ENCODE measurements around the gene KDM4B. TPM values are rescaled to one million over a fixed set of nuclear protein-coding genes. Genes with fewer than 3 reads are reported as not detected.

The KDM4B gene
- total and polyA plus RNA-seq, 2 of the 8 experiments (the other 6 are each of a cell fraction or from before 2014, with no cell fraction given) = 12.0 to 31.9 TPM

DNA sequence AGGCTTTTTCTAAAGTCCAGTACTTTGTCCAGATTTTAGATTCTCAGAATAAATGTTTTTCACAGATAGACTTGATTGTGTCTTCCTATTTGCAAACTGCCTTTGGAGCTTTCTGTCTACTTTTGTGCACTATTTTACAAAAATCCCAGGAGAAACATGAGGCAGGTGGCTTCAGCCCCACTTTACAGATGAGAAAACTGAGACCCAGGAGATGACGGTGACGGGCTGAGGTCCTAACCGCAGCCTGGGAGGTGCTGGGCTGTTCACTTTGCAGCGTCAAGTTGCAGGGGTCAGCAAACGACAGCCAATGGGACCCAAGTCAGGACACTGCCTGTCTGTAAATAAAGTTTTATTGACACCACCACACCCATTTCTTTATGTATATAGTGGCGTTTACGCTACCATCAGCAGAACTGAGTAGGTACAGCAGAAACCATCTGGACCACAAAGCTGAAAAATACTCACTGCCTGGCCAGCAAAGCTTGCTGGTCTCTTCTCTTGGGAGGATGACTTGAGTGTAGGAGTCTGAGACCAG, 6.8 kb upstream of the KDM4B start (continued):
- TF ChIP-seq CBX8 (IDR thresholded peaks at IDR 0.05; ENCODE audit: borderline replicate concordance, low read depth, low read length) (no peak), BCL11A (IDR thresholded peaks at IDR 0.05; ENCODE audit: low read depth in 2 of 2, low read length in 2 of 2) (no peak), SIRT6 (IDR thresholded peaks at IDR 0.05; ENCODE audit: low read length) (no peak), POU5F1 (IDR thresholded peaks at IDR 0.05; ENCODE audit: low read depth, low read length) (no peak), RXRA (IDR thresholded peaks at IDR 0.05; ENCODE audit: insufficient read depth, low read depth, low read length) (no peak), EGR1 (IDR thresholded peaks at IDR 0.05; ENCODE audit: borderline replicate concordance, low read depth, low read length) (no peak)
